Ovary (tissue), 3 donors: ENCODE results near the gene MYLIP.
A peak's percentile ranks its signal among the peaks of the same experiment; 100 is the strongest.

Source experiments
- CTCF ChIP-seq, 3 donors: fragments of 450-650 bp in 2 of 3; fragments of 200-600 bp in 1 of 3; IDR thresholded peaks; one replicate each; pipeline versions ENCODE4 v1.5.1 to v1.8.0; 2016 to 2022; ENCODE audit warnings: antibody characterized with exemption in 3 of 3, mild to moderate bottlenecking in 1 of 3
- POLR2A ChIP-seq: fragments of 450-650 bp; IDR thresholded peaks from one replicate; pipeline ENCODE4 v1.6.1; 2017; ENCODE audit warnings: antibody characterized with exemption, mild to moderate bottlenecking, moderate library complexity
- donor health status: DM: no; HTN: no; CAD: no.

- TF ChIP-seq POLR2A (no peak), CTCF (IDR thresholded peaks at IDR 0.05) (peak in 2 of 3 donors; percentile 61 to 68)
These were observed 54.3 kb downstream of the MYLIP start for GRCh38 chr6:16183187-16183664.
